HG03558 (cell line): ENCODE measurements around the gene DACT3.

Experiments
- ATAC-seq: cut with Tn5 transposase; IDR thresholded peaks from one replicate; pipeline ENCODE4 v1.9.1; 2021; ENCODE audit warnings: moderate number of reproducible peaks; ENCODE audit not compliant: unreplicated experiment; ENCODE audit errors: extremely low read depth

DACT3 gene

DNA sequence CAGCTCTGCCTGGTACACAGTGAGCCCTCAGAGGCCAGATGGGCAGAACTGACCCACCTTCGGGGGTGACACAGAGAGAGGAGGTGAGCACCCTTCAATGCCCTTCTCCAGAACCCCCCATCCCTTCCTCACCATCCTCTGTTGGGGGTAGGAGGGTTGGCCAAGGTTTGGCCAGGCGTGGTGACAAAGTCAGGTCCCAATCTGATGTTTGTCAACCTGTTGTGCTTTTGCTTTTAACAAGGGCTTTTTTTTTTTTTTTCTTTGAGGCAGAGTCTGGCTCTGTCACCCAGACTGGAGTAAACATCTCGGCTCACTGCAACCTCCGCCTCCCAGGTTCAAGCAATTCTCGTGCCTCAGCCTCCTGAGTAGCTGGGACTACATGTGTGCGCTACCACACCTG, 43.4 kb downstream of the DACT3 start:
- no peak for ATAC-seq

DNA sequence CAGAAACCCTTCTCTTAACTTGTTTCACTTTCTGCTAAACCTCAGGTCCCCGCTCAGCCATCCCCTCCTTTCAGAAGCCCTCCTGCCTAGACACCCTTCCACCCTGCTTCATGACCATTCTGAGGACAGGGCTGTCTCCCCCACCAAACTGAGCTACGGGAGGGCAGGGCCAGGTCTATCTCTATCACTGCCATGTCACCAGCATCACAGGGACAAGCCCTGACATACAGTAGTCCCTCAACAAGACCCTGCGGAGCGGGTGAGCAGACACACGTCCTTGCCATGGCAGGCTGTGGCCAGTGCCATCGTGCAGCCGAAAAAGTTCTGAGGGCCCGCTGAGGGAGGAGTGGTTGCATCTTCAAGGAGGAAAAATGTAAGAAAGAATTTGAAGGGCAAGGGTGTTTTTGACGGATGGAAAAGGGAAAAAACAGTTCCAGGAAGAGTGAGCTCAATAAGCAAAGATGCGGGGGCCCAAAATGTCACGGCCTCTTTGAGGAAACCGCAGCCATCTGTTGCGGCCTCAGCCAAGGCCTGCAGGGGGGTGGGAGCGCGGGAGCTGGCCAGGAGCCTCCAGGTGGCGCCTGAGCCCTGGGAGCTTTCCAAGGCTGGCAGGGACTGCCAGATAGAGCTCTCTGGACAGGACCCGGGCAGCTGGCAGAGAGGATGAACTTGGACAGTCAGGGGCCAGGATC, 44.2 kb downstream of the DACT3 start:
- no peak for ATAC-seq

DNA sequence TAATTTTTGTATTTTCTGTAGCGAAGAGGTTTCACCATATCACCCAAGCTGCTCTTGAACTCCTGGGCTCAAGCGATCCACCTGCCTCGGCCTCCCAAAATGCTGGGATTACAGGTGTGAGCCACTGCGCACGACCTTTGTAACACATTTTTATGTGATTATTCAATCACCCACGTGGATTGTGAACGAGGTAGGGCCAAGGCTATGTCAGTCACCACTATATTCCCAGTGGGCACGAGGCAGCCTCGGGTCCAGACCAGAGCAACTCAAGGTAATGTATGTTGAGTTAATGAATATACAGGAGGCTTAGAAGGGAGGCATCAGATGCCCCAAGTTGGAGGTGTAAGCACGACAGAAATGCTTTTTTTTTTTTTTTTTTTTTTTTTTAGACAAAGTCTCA, 45.0 kb downstream of the DACT3 start:
- no peak for ATAC-seq

DNA sequence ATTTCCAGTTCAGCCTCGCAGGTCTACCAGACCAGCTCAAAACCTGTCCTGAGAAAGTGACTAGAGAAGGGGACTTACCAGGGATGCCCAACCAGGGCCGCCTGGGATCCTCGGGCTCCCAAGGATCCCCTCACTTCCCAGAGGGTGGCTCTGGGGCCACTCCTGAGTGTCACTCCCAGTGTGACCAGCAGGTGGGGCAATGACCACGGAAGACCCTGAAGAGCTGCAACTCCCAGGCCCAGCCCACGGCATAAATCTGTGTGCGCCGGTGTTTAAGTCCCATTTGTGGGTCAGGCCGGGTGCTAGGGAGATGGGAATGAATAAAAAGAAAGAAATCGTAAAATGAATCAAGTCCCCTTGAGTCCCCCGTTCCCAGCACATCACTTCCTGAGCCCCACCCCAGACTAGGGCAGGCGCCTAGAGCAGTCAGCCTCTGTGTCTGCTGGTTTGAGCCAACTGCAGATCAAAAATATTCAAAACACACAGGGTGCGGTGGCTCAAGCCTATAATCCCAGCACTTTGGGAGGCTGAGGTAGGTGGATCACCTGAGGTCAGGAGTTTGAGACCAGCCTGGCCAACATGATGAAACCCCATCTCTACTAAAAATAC, 46.8 kb downstream of the DACT3 start:
- no peak for ATAC-seq

DNA sequence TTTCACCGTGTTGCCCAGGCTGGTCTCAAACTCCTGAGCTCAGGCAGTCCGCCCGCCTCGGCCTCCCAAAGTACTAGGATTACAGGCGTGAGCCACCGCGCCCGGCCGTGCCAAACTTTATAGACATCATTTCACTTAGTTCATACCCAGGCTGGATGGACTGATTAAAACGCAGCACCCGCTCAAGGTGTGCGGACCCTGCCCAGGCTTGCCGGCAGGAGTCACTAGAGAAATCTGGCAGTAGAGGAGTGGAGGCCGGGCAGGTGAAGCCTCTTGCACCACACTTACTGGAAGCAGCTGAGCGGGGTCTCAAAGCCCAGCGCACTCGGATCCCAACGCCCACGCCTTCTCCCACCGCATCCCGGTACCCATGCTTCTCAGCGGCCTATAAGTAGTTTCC, 47.5 kb downstream of the DACT3 start:
- ATAC-seq = no peak

DNA sequence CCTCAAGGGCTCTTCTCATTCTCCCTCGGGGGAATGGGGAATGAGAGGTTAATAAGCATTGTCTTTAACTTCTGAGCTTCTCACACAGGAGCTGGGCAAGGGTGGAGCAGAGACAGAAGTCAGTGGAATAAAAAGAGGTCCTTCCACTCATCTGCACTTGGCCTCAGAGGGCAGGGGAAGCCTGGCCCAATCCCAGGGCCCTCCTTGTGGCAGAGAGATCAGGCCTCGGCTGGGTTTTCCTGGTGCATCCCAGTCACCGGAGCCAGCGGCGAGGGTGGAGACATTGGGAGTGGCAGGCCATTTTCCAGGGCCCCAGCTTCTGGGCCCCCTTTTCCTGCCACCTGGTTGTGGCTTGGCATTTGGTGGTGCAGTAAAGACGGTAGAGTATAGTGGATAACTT, 49.2 kb downstream of the DACT3 start:
- no peak for ATAC-seq

DNA sequence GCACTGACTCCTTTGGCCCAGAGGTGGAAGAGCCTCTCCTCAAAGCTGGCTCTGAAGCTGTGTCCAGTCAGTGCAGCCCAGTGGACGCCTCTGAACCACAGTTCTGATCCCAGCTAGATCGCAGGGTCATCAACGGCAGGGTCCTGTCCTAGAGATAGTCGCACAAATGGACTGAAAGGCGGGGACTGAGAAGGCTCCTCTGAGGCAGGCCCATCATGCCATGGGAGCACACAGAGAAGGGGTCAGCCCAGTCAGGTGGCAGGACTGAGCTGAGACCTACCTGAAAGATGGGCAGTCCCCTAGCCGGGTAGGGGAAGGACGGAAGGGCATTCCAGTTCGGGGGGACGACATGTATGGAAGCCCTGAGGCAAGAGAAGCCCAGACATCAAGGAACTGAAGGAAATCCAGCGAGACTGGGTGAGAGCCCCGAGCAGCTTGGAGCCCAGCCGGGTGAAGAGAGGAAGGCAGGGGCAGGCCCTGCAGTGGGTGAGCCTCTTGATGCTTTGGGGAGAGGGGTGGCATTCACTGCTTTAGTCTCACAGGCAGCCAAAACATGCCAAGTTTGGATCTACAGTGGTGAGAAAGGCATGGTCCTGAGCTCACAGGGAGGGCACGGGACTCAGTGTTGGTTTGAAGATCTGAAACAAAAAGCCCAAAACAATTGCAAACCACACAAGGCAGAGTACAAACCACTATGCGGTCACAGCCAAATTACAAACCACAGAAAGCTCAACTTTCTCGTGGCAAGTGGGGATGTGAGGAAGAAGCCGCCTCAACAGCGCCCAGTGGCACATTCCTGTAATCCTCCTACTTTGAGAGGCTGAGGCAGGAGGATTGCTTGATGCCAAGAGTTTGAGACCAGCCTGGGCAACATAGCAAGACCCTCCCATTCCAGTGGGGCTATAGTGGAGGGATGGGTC, 49.9 kb downstream of the DACT3 start:
- ATAC-seq = no peak

DNA sequence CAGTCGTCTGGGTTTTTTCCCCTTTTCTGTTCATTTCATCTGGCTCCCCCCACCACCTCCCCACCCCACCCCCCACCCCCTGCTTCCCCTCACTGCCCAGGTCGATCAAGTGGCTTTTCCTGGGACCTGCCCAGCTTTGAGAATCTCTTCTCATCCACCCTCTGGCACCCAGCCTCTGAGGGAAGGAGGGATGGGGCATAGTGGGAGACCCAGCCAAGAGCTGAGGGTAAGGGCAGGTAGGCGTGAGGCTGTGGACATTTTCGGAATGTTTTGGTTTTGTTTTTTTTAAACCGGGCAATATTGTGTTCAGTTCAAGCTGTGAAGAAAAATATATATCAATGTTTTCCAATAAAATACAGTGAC, 50.6 kb downstream of the DACT3 start:
- no peak for ATAC-seq

DNA sequence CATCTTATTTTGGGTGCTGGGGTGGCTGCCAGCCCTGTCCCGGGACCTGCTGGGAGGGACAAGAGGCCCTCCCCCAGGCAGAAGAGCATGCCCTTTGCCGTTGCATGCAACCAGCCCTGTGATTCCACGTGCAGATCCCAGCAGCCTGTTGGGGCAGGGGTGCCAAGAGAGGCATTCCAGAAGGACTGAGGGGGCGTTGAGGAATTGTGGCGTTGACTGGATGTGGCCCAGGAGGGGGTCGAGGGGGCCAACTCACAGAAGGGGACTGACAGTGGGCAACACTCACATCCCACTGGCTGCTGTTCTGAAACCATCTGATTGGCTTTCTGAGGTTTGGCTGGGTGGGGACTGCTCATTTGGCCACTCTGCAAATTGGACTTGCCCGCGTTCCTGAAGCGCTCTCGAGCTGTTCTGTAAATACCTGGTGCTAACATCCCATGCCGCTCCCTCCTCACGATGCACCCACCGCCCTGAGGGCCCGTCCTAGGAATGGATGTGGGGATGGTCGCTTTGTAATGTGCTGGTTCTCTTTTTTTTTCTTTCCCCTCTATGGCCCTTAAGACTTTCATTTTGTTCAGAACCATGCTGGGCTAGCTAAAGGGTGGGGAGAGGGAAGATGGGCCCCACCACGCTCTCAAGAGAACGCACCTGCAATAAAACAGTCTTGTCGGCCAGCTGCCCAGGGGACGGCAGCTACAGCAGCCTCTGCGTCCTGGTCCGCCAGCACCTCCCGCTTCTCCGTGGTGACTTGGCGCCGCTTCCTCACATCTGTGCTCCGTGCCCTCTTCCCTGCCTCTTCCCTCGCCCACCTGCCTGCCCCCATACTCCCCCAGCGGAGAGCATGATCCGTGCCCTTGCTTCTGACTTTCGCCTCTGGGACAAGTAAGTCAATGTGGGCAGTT, 51.2 kb downstream of the DACT3 start:
- no peak for ATAC-seq

DNA sequence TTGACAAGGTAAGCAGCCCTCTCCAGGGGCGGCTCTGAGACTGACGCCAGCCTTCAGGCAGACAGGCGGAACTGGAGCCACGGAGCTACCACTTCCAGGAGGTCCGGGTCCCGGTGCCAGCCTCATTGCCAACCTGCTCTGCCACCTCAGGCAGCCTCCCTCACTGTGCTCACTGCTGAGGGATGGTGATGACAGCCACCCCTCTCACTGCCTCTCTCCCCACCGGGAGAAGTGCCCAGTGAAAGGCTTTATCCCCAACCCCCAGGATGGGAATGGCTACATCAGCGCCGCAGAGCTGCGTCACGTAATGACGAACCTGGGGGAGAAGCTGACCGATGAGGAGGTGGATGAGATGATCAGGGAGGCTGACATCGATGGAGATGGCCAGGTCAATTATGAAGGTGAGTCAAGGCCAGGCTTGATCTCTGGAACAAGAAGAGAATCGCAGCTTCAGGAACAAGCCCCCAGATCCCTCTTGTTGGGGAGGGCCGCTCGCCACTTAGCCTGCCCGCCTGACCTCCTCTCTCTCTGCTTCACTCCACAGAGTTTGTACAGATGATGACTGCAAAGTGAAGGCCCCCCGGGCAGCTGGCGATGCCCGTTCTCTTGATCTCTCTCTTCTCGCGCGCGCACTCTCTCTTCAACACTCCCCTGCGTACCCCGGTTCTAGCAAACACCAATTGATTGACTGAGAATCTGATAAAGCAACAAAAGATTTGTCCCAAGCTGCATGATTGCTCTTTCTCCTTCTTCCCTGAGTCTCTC, 52.2 kb downstream of the DACT3 start:
- ATAC-seq = no peak

DNA sequence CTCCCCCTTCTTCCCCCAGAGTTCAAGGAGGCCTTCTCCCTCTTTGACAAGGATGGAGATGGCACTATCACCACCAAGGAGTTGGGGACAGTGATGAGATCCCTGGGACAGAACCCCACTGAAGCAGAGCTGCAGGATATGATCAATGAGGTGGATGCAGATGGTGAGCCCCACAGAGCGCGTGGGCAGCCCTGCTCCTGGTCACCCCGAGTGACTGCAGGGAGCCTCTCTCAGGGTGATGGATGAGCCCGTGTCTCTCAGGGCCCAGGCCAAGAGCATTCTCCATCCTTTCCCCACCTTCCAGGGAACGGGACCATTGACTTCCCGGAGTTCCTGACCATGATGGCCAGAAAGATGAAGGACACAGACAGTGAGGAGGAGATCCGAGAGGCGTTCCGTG, 52.8 kb downstream of the DACT3 start:
- ATAC-seq = no peak

DNA sequence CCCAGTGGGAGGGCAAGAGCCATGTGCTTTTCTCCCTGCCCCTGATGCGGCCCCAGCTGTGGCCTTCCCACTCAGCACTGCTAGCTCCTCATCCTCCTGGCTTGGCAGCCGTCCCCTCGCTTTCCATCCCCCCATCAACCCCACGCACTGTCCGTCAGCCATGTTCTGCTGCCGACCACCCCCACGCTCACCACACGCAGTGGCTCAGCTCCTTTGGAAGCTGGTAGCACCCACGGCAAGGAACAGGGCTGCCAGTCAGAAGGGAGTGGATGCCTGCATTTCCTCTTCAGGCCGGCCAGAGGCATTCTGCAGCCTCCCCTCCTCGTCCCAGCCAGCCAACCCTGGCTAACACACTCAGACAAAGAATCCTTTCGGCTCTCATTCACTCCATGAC, 53.5 kb downstream of the DACT3 start:
- no peak for ATAC-seq

DNA sequence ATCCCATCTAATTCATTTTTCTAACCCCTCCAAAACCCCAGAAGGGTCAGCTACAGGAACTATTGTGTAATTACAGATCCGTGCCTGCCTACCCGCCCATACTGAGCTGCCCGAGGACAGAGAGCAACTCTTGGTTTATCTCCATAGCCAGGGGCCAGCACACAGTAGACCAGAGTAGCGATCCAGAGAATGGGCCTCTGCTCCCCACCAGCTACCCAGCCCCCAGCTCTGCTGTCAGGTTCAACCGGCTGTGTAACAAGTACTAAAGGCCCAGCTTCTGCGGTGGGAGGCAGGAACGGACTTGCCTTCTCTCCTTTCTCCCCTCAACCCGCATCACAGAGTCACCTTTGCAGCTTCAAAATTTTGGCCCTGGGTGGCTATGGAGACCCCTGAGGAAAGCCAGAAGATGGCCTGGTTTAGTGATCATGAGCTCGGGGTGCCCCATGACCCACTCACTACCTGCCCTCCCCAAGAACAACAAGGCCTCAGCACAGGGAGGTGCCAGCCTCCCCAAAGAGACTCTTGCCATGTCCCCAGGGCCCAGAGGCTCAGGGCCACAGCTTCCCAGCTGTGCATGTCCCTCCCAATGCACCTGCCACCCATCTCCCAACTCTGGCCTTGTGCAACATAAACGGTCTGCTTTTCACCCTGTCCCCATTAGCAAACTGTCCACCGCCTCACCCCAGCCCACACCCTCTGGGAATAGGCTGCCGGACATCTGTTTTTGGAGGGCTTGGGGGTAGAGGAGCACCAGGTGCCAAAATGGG, 54.1 kb downstream of the DACT3 start:
- no peak for ATAC-seq

DNA sequence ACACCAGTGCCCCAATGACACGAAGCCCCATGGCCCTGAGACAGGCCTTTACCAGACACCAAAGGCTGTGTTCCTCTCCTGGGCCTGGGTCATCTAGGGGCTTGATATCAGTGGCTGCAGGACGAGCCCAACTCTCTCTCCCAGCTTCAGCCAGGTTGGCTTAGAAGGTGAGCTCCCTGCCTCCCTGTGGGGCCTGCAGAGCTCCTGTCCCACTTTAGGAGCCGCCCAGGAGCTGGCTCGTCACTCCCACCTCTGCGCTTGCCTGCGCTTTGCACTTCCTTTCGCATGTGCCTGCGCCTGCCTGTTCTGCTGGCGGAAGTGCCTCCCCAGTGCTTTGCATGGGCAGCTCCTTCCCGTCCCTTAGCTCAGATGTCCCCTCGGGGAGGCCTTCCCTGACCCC, 55.0 kb downstream of the DACT3 start:
- ATAC-seq = no peak

DNA sequence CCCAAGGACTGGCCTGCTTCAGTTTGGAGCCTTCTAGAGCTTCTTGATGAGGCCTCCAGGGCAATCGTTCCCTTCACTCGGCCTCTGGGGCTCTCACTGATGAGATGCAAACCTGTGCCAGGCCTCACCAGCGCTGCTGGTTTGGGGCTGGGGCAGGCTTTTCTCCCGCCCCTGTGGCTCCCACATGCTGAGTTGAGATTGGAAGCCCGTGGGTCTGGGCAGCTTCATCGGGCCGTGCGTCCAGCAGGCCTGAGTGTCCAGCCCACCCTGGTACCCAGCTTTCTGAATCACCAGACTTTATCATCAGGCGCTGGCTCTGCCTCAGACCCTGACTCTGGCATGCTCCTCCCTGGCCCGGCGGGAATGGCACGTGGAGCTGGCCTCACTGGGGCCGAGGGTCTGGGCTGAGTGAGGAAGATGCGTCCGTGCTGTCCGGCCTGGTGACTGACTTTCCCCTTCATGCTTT, 55.6 kb downstream of the DACT3 start:
- ATAC-seq = no peak

DNA sequence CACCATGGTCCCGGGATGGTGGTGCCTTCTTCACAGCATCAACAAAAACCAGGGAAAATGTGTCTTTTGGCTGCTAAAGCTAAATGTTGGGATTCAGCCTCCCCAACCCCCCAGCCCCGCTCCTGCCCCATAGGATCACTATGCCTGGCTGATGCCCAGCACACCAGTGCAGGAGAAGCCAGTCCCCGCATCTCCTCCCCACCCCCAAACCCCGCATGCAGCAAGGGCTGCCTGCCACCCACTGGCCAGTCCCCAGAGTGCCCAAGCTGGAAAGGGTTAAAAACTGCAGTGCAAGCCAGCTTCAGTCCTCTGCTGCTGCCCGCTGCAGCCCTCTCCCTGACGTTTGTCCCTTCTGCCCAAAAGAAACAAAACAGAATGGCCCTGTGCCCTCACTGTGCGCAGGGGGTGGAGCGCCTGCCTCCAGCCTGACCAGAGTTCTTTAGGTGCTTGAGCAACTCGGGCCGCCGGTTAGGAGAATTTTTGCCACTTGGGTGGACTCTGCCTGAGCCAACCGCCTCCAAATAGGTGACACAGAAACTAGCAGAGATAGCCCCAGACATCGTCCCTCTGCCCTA, 56.1 kb downstream of the DACT3 start:
- no peak for ATAC-seq

DNA sequence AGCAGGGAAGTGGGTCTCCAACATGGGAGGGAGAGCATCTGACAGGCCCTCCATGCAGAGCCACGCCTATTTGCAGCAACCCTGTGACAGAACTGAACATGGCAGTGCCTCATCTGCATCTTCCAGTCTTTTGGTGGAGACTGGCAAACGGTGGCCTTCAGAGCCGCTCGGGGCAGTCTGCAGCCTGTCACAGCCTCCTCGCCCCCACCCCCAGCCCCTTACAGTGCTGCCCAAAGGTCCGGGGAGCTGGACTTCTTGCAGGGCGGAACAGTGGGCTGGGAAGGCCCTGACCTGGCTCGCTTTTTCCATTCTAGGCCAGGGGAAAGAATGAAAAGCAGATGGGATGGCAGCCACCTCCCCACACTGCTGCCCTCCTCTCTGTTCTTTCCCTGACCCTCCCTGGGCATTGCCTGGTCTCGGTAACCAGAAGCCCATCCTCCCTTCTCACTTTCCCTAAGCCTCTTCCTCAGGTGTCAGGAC, 57.2 kb downstream of the DACT3 start:
- ATAC-seq = no peak

DNA sequence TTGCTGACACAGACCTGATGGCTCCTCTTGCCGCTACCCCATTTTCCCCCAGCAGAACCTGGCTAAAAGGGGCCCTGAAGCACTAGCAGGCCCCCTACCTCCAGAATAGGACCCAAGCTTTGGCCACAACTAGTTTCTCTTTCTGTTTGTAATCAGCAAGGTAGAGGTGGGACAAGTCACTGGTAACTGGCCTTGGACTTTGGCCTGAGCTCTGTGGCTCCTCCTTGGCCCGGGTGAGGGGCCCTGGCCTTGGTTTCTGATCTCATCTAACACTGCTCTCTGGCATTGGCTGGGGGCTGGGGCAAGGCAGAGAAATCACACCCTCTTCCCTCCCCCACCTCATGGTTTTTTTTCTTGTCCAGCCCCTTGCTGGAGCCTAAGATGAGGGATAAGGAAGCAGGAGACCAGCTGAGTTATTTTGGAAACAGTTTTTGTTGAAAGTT, 57.8 kb downstream of the DACT3 start:
- no peak for ATAC-seq
